Head of caudate nucleus (tissue), 42 donors: Measurements from ENCODE around the gene ZNF816.
"Not testable (repeated sequence)": the region's sequence is repeated elsewhere in the genome, so short reads cannot be mapped to it uniquely, and the experiment has no call there.

Source experiments
- DNase-seq, 42 donors: peaks; one replicate each; pipeline versions ENCODE4 v3.0.0 to v3.0.0-alpha.2; 2020 to 2021; ENCODE audit warnings: mixed read lengths in 7 of 42
- intact Hi-C: fragments of 100-400 bp; cut with DNase I; formaldehyde crosslinking; loops from one replicate; pipeline ENCODE4 v1.15.0; 2022

Gene ZNF816

DNA sequence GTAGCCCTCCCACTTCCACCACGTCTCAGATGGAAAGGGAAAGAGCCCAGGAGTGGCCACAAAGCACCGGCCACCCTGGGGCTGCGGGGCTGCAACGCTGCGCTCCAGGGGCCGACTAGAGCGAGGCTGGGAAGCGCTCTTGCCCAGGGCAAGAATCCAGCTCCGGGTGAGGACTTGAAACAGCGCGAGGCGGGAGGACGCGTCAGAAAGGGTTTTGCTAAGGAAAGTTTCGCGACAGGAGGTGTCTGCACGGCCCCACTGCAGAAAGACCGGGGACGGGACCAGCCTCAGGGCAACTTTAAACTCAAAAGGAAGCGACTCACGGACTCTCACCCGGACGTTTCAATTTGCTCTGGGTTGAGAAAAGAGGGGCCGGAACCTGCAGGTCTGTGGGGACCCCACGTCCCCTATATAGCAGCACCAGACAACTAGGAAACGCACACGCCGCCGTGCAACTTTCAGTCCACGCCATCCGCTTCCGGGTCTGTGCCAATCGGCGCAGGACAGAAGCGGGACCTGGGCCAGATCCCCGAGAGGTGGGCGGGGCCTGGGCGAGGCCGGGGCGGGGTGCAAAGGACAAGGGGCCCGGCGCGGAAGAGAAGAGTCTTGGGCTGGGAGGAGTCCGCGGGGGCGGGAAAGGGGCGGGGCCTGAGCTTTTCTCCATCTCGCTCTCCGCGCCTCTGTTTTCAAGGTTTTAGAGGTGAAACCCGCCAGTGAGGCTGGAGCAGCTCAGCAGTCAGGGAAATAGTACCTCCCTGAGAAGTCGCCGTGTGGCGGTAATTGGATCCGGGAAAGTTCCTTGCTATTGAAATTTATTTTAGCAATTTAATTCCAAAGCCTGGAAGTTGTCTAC is at the start of gene ZNF816:
Gene ZNF816, minus strand, starts transcription at position 488 of the 853 bp plus-strand sequence. CDS start 6,792 bp downstream, outside the sequence.
- DNase-seq, result peak; percentile 88 to 97 (median 93)
- intact Hi-C loops, result no loop called here

DNA sequence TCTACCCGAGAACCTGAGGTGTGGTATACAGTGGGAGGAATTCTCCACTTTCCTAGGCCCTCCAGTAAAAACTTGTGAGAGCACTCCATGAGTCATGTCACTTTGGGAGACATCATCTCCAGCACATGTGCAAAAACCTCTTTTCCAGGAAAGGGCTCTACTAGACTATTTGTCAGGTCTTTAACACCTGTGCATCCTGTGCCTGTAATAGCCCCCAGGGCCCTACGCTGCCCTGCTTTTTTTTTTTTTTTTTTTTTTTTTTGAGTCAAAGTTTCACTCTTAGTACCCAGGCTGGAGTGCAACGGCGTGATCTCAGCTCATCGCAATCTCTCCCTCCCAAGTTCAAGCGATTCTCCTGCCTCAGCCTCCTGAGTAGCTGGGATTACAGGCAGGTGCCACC is 49.3 kb upstream of the ZNF816 start:
- intact Hi-C loops, result no loop called here
- DNase-seq, result no peak

DNA sequence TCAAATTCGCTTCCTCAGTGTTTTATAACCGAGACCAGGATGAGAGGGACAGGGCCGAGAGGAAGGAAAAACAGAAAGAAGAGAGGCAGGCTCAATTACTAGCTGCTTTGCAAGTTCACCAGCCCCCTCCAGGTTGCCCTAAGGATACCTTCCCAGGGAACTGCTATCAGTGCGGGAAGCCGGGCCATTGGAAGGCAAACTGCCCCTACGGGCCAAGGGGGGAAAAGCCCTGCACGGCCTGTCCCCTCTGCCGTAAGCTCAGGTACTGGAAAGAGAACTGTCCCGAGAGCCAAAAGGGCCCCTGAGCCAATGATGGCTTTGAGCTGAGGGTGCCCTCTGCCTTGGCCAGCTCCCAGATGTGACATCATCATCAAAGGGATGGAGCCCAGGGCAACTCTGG is 47.8 kb upstream of the ZNF816 start:
- no peak for DNase-seq
- intact Hi-C loops, result no loop called here

DNA sequence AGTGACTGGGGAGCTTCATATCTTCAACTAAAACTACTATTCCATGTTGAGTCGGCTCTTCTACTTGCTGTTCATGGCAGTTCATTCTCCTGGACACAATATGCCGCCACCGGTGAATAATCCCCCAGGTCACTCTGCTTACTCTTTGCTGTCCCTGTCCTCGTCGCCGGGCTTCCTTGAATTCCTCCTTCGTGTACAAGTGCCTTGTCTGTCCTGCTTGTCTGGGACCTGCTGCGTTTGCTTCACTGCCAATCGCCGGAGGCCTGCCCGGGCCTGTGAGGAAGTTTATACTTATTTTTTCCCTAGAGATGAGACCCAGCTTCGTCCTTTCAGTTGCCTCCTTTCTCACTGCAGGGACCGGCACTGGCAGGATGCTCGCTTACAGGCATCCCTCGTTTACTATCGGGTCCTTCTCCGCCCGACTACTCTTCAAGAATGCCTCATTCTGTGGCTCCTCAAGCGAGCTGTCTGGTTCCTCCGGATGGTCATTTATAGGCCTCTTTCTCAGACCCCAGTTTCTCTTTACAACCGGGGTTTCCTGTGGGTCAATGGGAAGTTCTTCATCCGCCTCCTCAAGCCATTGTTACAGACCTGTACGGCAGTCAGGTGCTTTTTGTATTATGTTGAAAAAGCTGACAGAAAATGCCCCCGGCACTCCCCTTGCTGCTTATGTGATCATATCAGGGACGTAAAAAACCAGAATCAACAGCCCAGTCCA is 45.5 kb upstream of the ZNF816 start:
- DNase-seq, result no peak
- intact Hi-C loops, result no loop called here

DNA sequence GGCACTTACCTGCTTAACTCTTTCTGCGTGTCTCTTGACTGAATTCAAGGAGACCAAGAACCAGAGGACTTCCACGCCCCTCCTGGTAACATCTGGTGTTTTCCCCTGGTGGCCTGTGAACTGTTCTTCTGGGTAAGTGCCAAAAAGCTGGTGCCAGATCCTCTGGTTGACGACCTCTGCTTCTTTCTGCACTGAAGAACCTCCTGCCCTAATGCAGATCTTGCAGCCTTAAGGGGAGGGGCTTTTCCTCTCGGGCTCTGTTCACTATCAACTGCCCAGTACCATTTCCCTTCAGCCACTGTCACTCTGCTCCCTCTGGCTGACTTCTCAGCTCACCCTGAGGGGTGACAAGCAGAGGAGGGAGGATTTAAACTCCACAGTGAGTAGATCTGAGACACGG is 44.9 kb upstream of the ZNF816 start:
- intact Hi-C loops, result no loop called here
- DNase-seq, result no peak

DNA sequence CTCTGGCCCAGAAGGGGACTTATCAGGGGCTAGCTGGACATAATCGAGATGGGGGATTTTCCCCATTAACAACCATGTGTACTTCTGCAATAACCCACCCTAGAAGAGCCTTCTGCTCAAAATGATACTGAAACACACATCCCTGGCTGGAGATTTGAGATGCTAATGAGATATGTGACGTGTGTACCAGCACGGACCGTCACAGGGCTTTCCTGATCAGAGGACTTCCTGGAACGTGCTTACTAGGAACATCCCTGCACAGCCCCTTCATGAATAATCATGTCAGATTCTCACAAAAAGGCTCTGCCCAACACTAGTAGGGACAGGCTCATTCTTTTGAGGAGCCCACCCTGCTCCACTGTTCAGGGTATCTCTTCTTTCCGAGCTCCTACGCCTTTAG is 44.5 kb upstream of the ZNF816 start:
- intact Hi-C loops, result no loop called here
- no peak for DNase-seq

- intact Hi-C loops, result no loop called here
- no peak for DNase-seq
Measured at GRCh38 chr19:53004242-53004641, 41.6 kb upstream of the ZNF816 start.

DNA sequence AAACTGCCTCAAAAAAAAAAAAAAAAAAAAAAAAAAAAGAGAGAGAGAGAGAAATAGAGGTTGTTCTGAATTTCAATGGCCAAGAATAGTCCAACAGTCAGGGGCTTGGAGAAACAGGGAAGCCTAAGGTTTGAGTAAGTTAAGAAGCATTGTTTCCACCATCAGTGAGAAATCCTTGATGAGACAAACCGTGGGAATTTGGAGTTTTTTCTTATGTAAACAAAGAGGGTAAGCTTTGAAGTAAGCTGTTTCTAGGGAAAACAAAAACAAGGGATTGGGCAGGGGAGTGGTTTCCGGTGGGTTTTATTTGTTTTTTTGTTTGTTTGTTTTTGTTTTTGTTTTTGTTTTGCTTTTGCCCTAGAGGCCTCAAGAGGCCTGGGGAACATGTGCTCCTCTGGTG is 39.8 kb upstream of the ZNF816 start:
- intact Hi-C loops, result no loop called here
- DNase-seq, result no peak

DNA sequence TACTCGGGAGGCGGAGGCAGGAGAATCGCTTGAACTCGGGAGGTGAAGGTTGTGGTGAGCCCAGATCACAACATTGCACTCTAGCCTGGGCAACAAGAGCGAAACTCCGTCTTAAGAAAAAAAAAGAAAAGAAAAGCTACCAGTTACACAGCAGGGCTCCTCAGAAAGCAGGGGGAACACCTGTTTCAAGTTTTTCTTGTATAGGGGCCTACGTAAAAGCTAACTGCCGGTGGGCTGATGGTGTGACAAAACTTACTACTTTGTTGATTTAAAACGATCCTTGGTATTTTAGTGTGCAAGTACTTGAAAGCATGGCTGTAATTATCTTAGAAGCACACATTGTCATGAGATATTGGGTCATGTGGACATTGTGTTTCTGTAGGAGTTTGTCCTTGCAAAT is 35.3 kb upstream of the ZNF816 start:
- DNase-seq, result no peak
- intact Hi-C loops, result no loop called here

GRCh38 chr19:52995711-52996110 is 33.0 kb upstream of the ZNF816 start:
- DNase-seq, result no peak
- intact Hi-C loops, result no loop called here

DNA sequence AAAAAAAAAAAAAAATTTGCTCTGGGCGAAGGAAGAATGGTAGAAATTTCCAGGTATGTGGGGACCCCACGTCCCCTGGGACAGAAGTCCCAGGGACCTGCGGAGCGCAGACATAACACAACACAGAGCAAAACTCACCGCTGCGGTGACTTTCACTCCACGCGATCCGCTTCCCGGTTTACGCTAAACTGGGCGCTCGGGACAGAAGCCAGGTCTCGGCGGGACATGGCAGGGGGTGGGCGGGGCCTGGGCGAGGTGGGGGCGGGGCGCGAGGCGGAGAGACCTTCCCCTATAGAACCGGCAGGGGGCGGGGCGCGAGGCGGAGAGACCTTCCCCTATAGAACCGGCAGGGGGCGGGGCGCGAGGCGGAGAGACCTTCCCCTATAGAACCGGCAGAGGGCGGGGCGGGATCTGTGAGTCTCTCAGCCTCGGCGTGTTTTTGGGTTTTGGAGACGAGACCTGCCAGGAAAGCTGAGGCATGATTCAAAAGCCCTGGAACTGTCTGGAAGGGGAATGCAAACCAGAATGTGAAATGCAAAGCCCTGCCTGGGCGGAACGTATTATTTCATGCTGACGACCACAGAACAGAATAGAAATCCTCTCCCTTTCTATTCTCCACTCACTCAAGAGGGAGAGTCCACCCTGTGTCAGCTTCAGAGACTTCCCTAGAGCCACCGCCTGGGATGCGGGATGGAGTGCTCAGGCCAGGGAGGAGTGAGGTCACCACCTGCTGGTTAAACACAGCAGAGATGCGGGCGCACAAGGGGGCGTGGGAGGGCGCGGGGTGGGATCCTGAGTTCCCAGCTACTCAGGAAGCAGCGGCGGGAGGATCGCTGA is 30.9 kb upstream of the ZNF816 start:
- peak; percentile 48 to 86 (median 71) for DNase-seq
- intact Hi-C loops, result no loop called here

- peak in 2 of 42 donors; percentile 3 to 4 for DNase-seq
- intact Hi-C loops, result no loop called here
Measured at GRCh38 chr19:52992109-52993004, 29.7 kb upstream of the ZNF816 start.

DNA sequence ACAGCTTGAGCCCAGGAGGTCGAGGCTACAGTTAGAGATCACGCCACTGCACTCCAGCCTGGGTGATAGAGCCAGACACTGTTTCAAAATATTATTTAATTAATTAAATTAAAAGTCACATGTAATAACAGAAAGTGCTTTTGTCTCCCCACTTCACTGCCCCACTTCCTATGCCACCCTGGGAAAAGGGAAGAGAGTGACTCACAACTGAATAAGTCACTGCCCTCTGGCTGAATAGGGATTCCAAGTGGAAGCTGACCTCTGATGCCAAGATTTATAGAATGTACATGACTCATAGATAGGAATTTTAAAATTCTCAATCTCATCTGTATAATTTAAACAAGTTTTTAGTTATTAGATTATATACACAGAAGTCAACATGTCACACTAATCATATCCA is 28.8 kb upstream of the ZNF816 start:
- intact Hi-C loops, result no loop called here

DNA sequence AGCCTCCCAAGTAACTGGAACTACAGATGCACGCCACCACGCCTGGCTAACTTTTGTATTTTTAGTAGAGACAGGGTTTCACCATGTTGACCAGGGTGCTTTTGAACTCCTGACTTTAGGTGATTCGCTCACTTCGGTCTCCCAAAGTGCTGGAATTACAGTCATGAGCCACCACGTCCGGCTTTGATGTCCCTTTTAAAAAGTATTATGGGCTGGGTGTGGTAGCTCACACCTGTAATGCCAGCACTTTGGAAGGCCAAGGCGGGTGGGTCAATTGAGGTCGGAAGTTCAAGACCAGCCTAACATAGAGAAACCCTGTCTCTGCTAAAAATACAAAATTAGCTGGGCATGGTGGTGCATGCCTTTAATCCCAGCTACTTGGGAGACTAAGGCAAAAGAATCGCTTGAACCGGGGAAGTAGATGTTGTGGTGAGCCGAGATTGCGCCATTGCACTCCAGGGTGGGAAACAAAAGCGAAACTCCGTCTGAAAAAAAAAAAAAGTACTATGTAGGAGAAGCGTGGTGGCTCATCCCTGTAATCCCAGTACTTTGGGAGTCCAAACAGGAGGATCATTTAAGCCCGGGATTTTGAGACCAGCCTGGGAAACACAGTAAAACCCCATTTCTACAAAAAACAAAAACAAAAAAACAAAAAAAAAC is 28.2 kb upstream of the ZNF816 start:
- DNase-seq, result peak in 1 of 42 donors; percentile 11
- intact Hi-C loops, result no loop called here

More for the DNA sequence above, 28.8 kb upstream of the ZNF816 start:
- DNase-seq, result no peak

GRCh38 chr19:52988506-52988905 is 25.8 kb upstream of the ZNF816 start:
- intact Hi-C loops, result no loop called here
- DNase-seq, result no peak

- DNase-seq, result no peak
- intact Hi-C loops, result no loop called here
Measured at GRCh38 chr19:52987221-52987620, 24.5 kb upstream of the ZNF816 start.

- intact Hi-C loops, DNase-seq: not testable (repeated sequence)
Measured at GRCh38 chr19:52983167-52983566, 20.5 kb upstream of the ZNF816 start.

- DNase-seq, result no peak
Measured at GRCh38 chr19:52981329-52981728, 18.6 kb upstream of the ZNF816 start.

More at GRCh38 chr19:52981329-52981728, 18.6 kb upstream of the ZNF816 start:
- intact Hi-C loops, result no loop called here
